HepG2 (cell line): Measurements from ENCODE around the gene MACROD2.

Experiments
- RXRA ChIP-seq: sonication (generic); formaldehyde crosslinking; IDR thresholded peaks from 2 replicates; pipeline ENCODE4 v1.5.1; 2020; ENCODE audit warnings: missing genetic modification reagents
- ZNF614 ChIP-seq: IDR thresholded peaks from 2 replicates; pipeline ENCODE4 v1.6.1; 2018; ENCODE audit warnings: missing biosample characterization, missing genetic modification reagents, inconsistent platforms, borderline replicate concordance

- TF ChIP-seq RXRA = no peak
- TF ChIP-seq ZNF614 (CRISPR knock-in tag) = no peak
Measured at GRCh38 chr20:14782731-14783130, 787.4 kb downstream of the MACROD2 start.
